Neural cell (in vitro differentiated cells): ENCODE data around the gene SETBP1. TPM values are rescaled to one million over a fixed set of nuclear protein-coding genes. Genes with fewer than 3 reads are reported as not detected.

Experiments used
- H2AFZ ChIP-seq: fragments of 200-600, 300-800 bp; sonication (generic), shearing (Covaris generic); 2 replicates; pipeline ENCODE4 v1.6.0; 2014; ENCODE audit warnings: low read depth, mild to moderate bottlenecking, antibody characterized with exemption, low read length, moderate library complexity
- H3F3A ChIP-seq: fragments of 200-600 bp; shearing (Covaris generic); 2 replicates; pipeline ENCODE4 v1.6.1; 2016; ENCODE audit warnings: mild to moderate bottlenecking, moderate library complexity, mixed read lengths, antibody characterized with exemption, low read length; ENCODE audit not compliant: insufficient read depth, poor library complexity, severe bottlenecking
- H3K27ac ChIP-seq: fragments of 200-600, 300-800 bp; sonication (generic), shearing (Covaris generic); 2 replicates; pipeline ENCODE4 v1.5.1; 2014; ENCODE audit warnings: mild to moderate bottlenecking, low read length, moderate library complexity
- H3K27me3 ChIP-seq: fragments of 300-800, 200-600 bp; sonication (generic), shearing (Covaris generic); 2 replicates; pipeline ENCODE4 v1.6.0; 2014; ENCODE audit warnings: mild to moderate bottlenecking, low read depth, low read length, moderate library complexity; ENCODE audit not compliant: insufficient read depth
- H3K36me3 ChIP-seq: fragments of 300-800, 200-600 bp; sonication (generic), shearing (Covaris generic); 2 replicates; pipeline ENCODE4 v1.5.1; 2014; ENCODE audit warnings: mild to moderate bottlenecking, antibody characterized with exemption, low read length, moderate library complexity; ENCODE audit not compliant: insufficient read depth
- H3K4me2 ChIP-seq: fragments of 300-800, 200-600 bp; sonication (generic), shearing (Covaris generic); 2 replicates; pipeline ENCODE4 v1.6.0; 2014; ENCODE audit warnings: mild to moderate bottlenecking, low read length
- H3K4me3 ChIP-seq: fragments of 300-800, 200-600 bp; sonication (generic), shearing (Covaris generic); 2 replicates; pipeline ENCODE4 v1.5.1; 2014; ENCODE audit warnings: mild to moderate bottlenecking, low read length, moderate library complexity
- H3K79me2 ChIP-seq: fragments of 200-600 bp; shearing (Covaris generic); replicated peaks from 2 replicates; pipeline ENCODE4 v1.6.0; 2014; ENCODE audit warnings: mild to moderate bottlenecking, low read length, moderate library complexity; ENCODE audit not compliant: insufficient read depth
- H3K9ac ChIP-seq: fragments of 300-800, 200-600 bp; sonication (generic), shearing (Covaris generic); 2 replicates; pipeline ENCODE4 v1.6.1; 2016; ENCODE audit warnings: mild to moderate bottlenecking, low read length, mixed read lengths
- H3K9me2 ChIP-seq: fragments of 200-600 bp; shearing (Covaris generic); 2 replicates; pipeline ENCODE4 v1.6.1; 2016; ENCODE audit warnings: mild to moderate bottlenecking, low read length, mixed read lengths; ENCODE audit not compliant: insufficient read depth
- H3K9me3 ChIP-seq: fragments of 200-600, 300-800 bp; sonication (generic), shearing (Covaris generic); 2 replicates; pipeline ENCODE4 v1.6.1; 2016; ENCODE audit warnings: mild to moderate bottlenecking, mixed run types, low read length, moderate library complexity, mixed read lengths
- H4K20me1 ChIP-seq: fragments of 200-600 bp; shearing (Covaris generic); 2 replicates; pipeline ENCODE4 v1.6.1; 2016; ENCODE audit warnings: mild to moderate bottlenecking, mixed run types; ENCODE audit not compliant: insufficient read depth
- CTCF ChIP-seq: fragments of 450-650 bp; IDR thresholded peaks from 2 replicates; pipeline ENCODE4 v1.5.1; 2014; ENCODE audit warnings: antibody characterized with exemption, mild to moderate bottlenecking, moderate library complexity; ENCODE audit not compliant: poor library complexity, severe bottlenecking
- EP300 ChIP-seq: fragments of 450-650 bp; conservative IDR thresholded peaks from 2 replicates; pipeline ENCODE4 v1.6.1; 2014; ENCODE audit warnings: antibody characterized with exemption, mild to moderate bottlenecking, moderate library complexity; ENCODE audit not compliant: poor library complexity, severe bottlenecking
- EZH2 ChIP-seq: fragments of 200-600, 300-800 bp; shearing (Covaris generic), sonication (generic); IDR thresholded peaks from 2 replicates; pipeline ENCODE4 v1.6.1; 2014; ENCODE audit warnings: antibody characterized with exemption, low read length, borderline replicate concordance, mild to moderate bottlenecking; ENCODE audit not compliant: insufficient read depth, poor library complexity, severe bottlenecking
- MXI1 ChIP-seq: fragments of 450-650 bp; conservative IDR thresholded peaks from 2 replicates; pipeline ENCODE4 v1.6.1; 2014; ENCODE audit warnings: antibody characterized with exemption, mild to moderate bottlenecking; ENCODE audit not compliant: poor library complexity, severe bottlenecking
- POLR2AphosphoS5 ChIP-seq: IDR thresholded peaks from 2 replicates; pipeline ENCODE4 v1.6.1; 2012
- RAD21 ChIP-seq: fragments of 450-650 bp; conservative IDR thresholded peaks from 2 replicates; pipeline ENCODE4 v1.6.1; 2014; ENCODE audit warnings: antibody characterized with exemption, mild to moderate bottlenecking, moderate library complexity
- REST ChIP-seq: IDR thresholded peaks from 2 replicates; pipeline ENCODE4 v1.6.1; 2012; ENCODE audit warnings: borderline replicate concordance
- SMC3 ChIP-seq: fragments of 450-650 bp; conservative IDR thresholded peaks from 2 replicates; pipeline ENCODE4 v1.6.1; 2014; ENCODE audit warnings: antibody characterized with exemption, mild to moderate bottlenecking, moderate library complexity; ENCODE audit not compliant: poor library complexity
- TAF1 ChIP-seq: IDR thresholded peaks from 2 replicates; pipeline ENCODE4 v1.6.1; 2012; ENCODE audit warnings: low read depth
- polyA plus RNA-seq: library from polyadenylated mRNA; depleted of rRNA; stranded (reverse); fragments of >200 nt; gene quantifications from 2 replicates; pipeline ENCODE4 v1.2.3, GENCODE V29; 2014

The SETBP1 gene
- polyA plus RNA-seq, 1 donor from 2014 or later = 13.7 TPM

GRCh38 chr18:44924785-44925499 is 244.3 kb downstream of the SETBP1 start:
- Histone ChIP-seq H4K20me1 (no peaks in the 10 kb centered on the region), H3K36me3 (no peaks in the 10 kb centered on the region), H3K9ac (no peak overlapping the region), H3K9me2 (no peaks in the 10 kb centered on the region), H3K4me2 (no peak overlapping the region), H3F3A (no peaks in the 10 kb centered on the region), H3K27me3 (no peaks in the 10 kb centered on the region), H3K9me3 (no peaks in the 10 kb centered on the region), H3K4me3 (no peak overlapping the region), H3K27ac (no peak overlapping the region), H3K79me2 (peaks cover 23% of the 10 kb centered on the region), H2AFZ (no peak overlapping the region)
- no peak for TF ChIP-seq SMC3
- no peak for TF ChIP-seq CTCF
- TF ChIP-seq EP300 = no peak
- no peak for TF ChIP-seq POLR2AphosphoS5
- no peak for TF ChIP-seq MXI1
- no peak for TF ChIP-seq RAD21
- TF ChIP-seq EZH2 = no peak
- no peak for TF ChIP-seq TAF1
- no peak for TF ChIP-seq REST

- H2AFZ ChIP-seq = no peak overlapping the region
- no peaks in the 10 kb centered on the region for H3K9me2 ChIP-seq
- no peaks in the 10 kb centered on the region for H3K36me3 ChIP-seq
- H3K79me2 ChIP-seq = peaks cover 17% of the 10 kb centered on the region
- H3K9ac ChIP-seq = no peak overlapping the region
- no peak overlapping the region for H3K4me3 ChIP-seq
- H3K27me3 ChIP-seq = no peaks in the 10 kb centered on the region
- no peak overlapping the region for H3K27ac ChIP-seq
- H3K9me3 ChIP-seq = no peaks in the 10 kb centered on the region
- H3F3A ChIP-seq = no peaks in the 10 kb centered on the region
- H4K20me1 ChIP-seq = no peaks in the 10 kb centered on the region
- TF ChIP-seq POLR2AphosphoS5 (no peak), EZH2 (no peak), CTCF (no peak), MXI1 (no peak)
- H3K4me2 ChIP-seq = no peak overlapping the region
Measured at GRCh38 chr18:44927127-44927849, 246.6 kb downstream of the SETBP1 start.
